ENCODE data around the gene ZNF112.

GRCh38 chr19:44341794-44342193, 14.7 kb downstream of the ZNF112 start:
- TF ChIP-seq NFRKB (IDR thresholded peaks at IDR 0.05) (no peak), FOXM1 (IDR thresholded peaks at IDR 0.05; ENCODE audit: borderline replicate concordance) (no peak), SP1 (IDR thresholded peaks at IDR 0.05) (no peak), SUZ12 (IDR thresholded peaks at IDR 0.05) (no peak), BHLHE40 (IDR thresholded peaks at IDR 0.05; ENCODE audit: borderline replicate concordance) (no peak), PKNOX1 (IDR thresholded peaks at IDR 0.05) (no peak)
